ENCODE measurements around the gene CEP192. TPM values are rescaled to one million over a fixed set of nuclear protein-coding genes. Genes with fewer than 3 reads are reported as not detected.

Gene CEP192, protein sequence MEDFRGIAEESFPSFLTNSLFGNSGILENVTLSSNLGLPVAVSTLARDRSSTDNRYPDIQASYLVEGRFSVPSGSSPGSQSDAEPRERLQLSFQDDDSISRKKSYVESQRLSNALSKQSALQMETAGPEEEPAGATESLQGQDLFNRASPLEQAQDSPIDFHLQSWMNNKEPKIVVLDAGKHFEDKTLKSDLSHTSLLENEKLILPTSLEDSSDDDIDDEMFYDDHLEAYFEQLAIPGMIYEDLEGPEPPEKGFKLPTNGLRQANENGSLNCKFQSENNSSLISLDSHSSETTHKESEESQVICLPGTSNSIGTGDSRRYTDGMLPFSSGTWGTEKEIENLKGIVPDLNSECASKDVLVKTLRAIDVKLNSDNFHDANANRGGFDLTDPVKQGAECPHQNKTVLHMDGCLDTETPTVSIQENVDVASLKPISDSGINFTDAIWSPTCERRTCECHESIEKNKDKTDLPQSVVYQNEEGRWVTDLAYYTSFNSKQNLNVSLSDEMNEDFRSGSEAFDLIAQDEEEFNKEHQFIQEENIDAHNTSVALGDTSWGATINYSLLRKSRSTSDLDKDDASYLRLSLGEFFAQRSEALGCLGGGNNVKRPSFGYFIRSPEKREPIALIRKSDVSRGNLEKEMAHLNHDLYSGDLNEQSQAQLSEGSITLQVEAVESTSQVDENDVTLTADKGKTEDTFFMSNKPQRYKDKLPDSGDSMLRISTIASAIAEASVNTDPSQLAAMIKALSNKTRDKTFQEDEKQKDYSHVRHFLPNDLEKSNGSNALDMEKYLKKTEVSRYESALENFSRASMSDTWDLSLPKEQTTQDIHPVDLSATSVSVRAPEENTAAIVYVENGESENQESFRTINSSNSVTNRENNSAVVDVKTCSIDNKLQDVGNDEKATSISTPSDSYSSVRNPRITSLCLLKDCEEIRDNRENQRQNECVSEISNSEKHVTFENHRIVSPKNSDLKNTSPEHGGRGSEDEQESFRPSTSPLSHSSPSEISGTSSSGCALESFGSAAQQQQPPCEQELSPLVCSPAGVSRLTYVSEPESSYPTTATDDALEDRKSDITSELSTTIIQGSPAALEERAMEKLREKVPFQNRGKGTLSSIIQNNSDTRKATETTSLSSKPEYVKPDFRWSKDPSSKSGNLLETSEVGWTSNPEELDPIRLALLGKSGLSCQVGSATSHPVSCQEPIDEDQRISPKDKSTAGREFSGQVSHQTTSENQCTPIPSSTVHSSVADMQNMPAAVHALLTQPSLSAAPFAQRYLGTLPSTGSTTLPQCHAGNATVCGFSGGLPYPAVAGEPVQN (N-terminal part only)
- 13.6 and 14.5 TPM in 2 replicates for total RNA-seq

DNA sequence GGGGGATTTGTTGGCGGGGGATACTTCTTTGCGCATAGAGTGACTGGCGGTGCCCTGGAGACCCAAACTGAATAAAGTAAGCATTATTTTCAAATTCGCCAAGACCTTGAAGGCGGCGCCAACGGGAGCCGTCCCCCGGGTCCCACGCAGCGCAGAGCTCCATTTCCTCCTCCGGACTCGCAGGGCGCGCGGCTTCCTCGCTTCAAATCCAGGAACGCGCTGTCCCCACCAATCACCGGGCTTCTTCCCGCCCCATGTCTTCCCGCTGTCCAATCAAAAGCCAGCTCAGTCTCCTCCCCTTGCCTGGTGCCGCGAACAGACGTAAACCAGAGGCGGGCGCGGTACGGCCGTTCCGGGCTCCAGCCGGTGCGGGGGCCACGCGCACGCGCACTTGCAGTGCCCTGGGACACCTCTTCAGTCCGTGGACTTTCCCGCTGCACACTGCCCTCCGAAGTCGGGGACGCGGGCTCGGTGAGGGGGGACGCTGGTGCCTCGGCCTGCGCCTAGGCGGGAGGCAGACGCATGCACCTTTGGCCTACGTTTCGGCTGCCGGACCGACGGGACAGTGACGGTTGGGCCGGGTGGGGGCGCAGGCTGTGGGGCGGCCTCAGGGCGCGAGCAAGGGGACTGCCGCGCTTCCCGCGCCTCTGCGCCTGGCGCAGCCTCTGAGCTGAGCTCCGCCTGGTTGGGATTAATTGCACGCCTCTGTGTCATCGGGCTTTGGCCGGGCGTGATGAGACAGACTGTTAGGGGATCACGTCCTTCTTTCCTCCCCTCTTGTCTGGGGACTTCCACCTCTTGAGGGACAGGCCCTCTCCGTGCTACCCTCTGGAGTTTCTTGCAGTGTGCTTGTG is at the start of gene CEP192:
Gene CEP192, plus strand, starts transcription at position 396 of the 854 bp plus-strand sequence. CDS start 8,063 bp downstream, outside the sequence.

DNA sequence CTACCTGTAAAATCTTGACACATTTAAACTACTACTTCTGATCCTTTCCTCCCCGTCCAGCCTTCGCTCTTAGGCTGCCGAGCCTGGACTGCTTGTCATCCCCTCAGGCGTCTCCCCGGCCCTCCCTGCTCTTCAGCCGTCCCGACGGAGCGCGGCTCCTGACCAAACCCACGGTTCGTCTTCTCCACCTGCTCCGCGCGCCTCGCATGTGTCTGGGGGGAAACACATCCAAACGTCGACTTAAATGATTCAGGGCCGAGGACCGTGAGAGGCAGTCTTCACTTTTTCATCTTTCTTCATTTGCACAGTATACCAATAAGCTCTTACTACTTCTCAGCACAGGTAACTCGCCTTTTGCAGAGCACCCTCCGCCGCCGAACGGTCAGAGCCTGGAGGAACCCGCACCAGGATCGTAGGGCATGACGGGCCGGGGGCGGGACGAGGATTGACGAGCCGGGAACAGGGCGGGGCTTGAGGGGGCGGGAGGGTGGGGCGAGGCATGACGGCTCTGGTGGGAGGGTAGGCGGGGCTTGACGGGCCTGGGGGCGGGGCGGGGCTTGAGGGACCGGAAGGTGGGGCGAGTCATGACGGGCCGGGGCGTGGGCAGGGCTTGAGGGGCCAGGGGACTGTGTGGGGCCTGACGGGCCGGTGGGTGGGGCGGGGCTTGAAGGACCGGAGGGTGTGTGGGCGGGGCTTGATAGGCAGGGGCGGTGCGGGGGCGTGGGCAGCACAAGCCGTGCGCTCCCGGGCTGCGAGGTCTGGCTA is 43.7 kb upstream of the CEP192 start, which contains the start of gene SEH1L:
Gene SEH1L, plus strand, starts transcription at position 727 of the 765 bp plus-strand sequence. CDS start 111 bp downstream, outside the sequence.

Other genes with a start within 250 kb of the CEP192 start
- 23.2 and 26.0 TPM in 2 replicates for gene PTPN2, start 107.1 kb upstream of the CEP192 start, total RNA-seq
- gene SEH1L, start 43.4 kb upstream of the CEP192 start, total RNA-seq: 23.2 and 26.2 TPM in 2 replicates
- gene LDLRAD4, start 227.4 kb downstream of the CEP192 start, total RNA-seq: 0.12 TPM in 1 of 2 replicates, not detected in the other